HG03342 (cell line): ENCODE data around the gene PTH2R.
"Not testable (repeated sequence)": the region's sequence is repeated elsewhere in the genome, so short reads cannot be mapped to it uniquely, and the experiment has no call there.

Experiments
- ATAC-seq: cut with Tn5 transposase; IDR thresholded peaks from one replicate; pipeline ENCODE4 v1.9.1; 2021; ENCODE audit warnings: mild to moderate bottlenecking, moderate library complexity; ENCODE audit not compliant: unreplicated experiment

Gene PTH2R

GRCh38 chr2:208406474-208407451 lies at the start of gene PTH2R:
Gene PTH2R, plus strand, starts transcription at chr2:208406792. Its CDS starts 252 bp downstream, at chr2:208407044.
- ATAC-seq = no peak

GRCh38 chr2:208356846-208357574 lies 49.6 kb upstream of the PTH2R start:
- ATAC-seq = no peak

- ATAC-seq = no peak
Measured at GRCh38 chr2:208358758-208359631, 47.6 kb upstream of the PTH2R start.

GRCh38 chr2:208359632-208359986 lies 47.0 kb upstream of the PTH2R start:
- ATAC-seq = no peak

- ATAC-seq = no peak
Measured at GRCh38 chr2:208360259-208361076, 46.1 kb upstream of the PTH2R start.

GRCh38 chr2:208361077-208361441 lies 45.5 kb upstream of the PTH2R start:
- ATAC-seq = no peak

- peak; percentile 59 for ATAC-seq
Measured at GRCh38 chr2:208363485-208363884, 43.1 kb upstream of the PTH2R start.

GRCh38 chr2:208366215-208367127 lies 40.1 kb upstream of the PTH2R start:
- peak; percentile 63 for ATAC-seq

- ATAC-seq = no peak
Measured at GRCh38 chr2:208369091-208369490, 37.5 kb upstream of the PTH2R start.

- no peak for ATAC-seq
Measured at GRCh38 chr2:208370881-208371633, 35.5 kb upstream of the PTH2R start.

GRCh38 chr2:208371634-208371935 lies 35.0 kb upstream of the PTH2R start:
- ATAC-seq = no peak

- ATAC-seq = peak; percentile 59
Measured at GRCh38 chr2:208373460-208374089, 33.0 kb upstream of the PTH2R start.

- no peak for ATAC-seq
Measured at GRCh38 chr2:208375491-208376068, 31.0 kb upstream of the PTH2R start.

- not testable (repeated sequence) for ATAC-seq
Measured at GRCh38 chr2:208377344-208377860, 29.2 kb upstream of the PTH2R start.

- no peak for ATAC-seq
Measured at GRCh38 chr2:208379192-208379591, 27.4 kb upstream of the PTH2R start.

- ATAC-seq = no peak
Measured at GRCh38 chr2:208384637-208385036, 22.0 kb upstream of the PTH2R start.

GRCh38 chr2:208386541-208386940 lies 20.1 kb upstream of the PTH2R start:
- ATAC-seq = no peak

GRCh38 chr2:208389940-208390339 lies 16.7 kb upstream of the PTH2R start:
- ATAC-seq = no peak
